Adrenal gland (tissue), 12 donors: Measurements from ENCODE around the gene SLC1A2. TPM values are rescaled to one million over a fixed set of nuclear protein-coding genes. Genes with fewer than 3 reads are reported as not detected.

Experiments
- DNase-seq, 7 donors: peaks; one replicate each; pipeline ENCODE4 v3.0.0-alpha.2; 2019 to 2020
- H3K27ac ChIP-seq, 5 donors: fragments of 200-600 bp; sonication (generic) in 4 of 5; 1 replicate in 3 of 5; 2 replicates in 2 of 5; pipeline versions ENCODE4 v1.5.1 to v1.8.0; 2016 to 2020; ENCODE audit warnings: mild to moderate bottlenecking in 1 of 5
- H3K27me3 ChIP-seq: fragments of 200-600 bp; 2 replicates; pipeline ENCODE4 v1.8.0; 2021
- H3K36me3 ChIP-seq, 2 donors: fragments of 200-600 bp; replicated peaks in 1 of 2; 1 replicate in 1 of 2; 2 replicates in 1 of 2; pipeline versions ENCODE4 v1.5.1 to v1.8.0; 2018 to 2022
- H3K4me1 ChIP-seq, 2 donors: fragments of 200-600 bp; replicated peaks in 1 of 2; 1 replicate in 1 of 2; 2 replicates in 1 of 2; pipeline versions ENCODE4 v1.5.1 to v1.8.0; 2018 to 2021
- H3K4me3 ChIP-seq, 4 donors: fragments of 200-600 bp; sonication (generic) in 3 of 4; one replicate each; pipeline ENCODE4 v1.5.1; 2016 to 2018
- H3K9me3 ChIP-seq, 3 donors: fragments of 200-600 bp; sonication (generic) in 1 of 3; replicated peaks in 1 of 3; 1 replicate in 2 of 3; 2 replicates in 1 of 3; pipeline versions ENCODE4 v1.5.1 to v1.8.0; 2016 to 2021
- CTCF ChIP-seq, 6 experiments: fragments of 450-650 bp in 4 of 6; fragments of 200-600 bp in 2 of 6; sonication (generic) in 1 of 6; IDR thresholded peaks; 1 replicate in 5 of 6; 2 replicates in 1 of 6; pipeline versions ENCODE4 v1.5.1 to v1.8.0; 2016 to 2021; ENCODE audit warnings: antibody characterized with exemption in 6 of 6, mild to moderate bottlenecking in 2 of 6, moderate library complexity in 1 of 6
- POLR2A ChIP-seq, 2 donors: fragments of 450-650 bp; IDR thresholded peaks; one replicate each; pipeline ENCODE4 v1.6.1; 2017; ENCODE audit warnings: antibody characterized with exemption in 2 of 2, mild to moderate bottlenecking in 2 of 2, moderate library complexity in 1 of 2
- WGBS, 4 donors: extraction: QIAGEN DNeasy Blood & Tissue Kit in 2 of 4; methylation state at CpG; one replicate each; pipeline versions ENCODE4 v1.1.5 to v1.1.7; 2013 to 2017; 5-methylcytosine and 5-hydroxymethylcytosine counted together
- intact Hi-C, 2 donors: fragments of 100-400 bp; cut with DNase I; formaldehyde crosslinking; loops; one replicate each; pipeline versions ENCODE4 v1.14.1 to v1.15.0; 2022 to 2023
- polyA plus RNA-seq, 3 donors: library from polyadenylated mRNA; stranded (reverse); fragments of 200-250 nt in 2 of 3; fragments of 350-450 nt in 1 of 3; fragmentation: Illumina TruSeq in 1 of 3; extraction: RNeasy Lipid Tissue Mini Kit (QIAGEN cat#74804) in 1 of 3; gene quantifications; one replicate each; pipeline ENCODE4 v1.2.3, GENCODE V29; 2013 to 2014
- total RNA-seq, 9 donors: library from RNA; depleted of rRNA in 4 of 9; stranded (reverse); fragments of >200 nt in 4 of 9; fragments of 120-200 nt in 1 of 9; fragmentation: NEBNext Ultra II Directional in 1 of 9; extraction: Animal tissue kit (Norgen Biotek cat#: 25700) in 1 of 9; gene quantifications; one replicate each; pipeline versions ENCODE4 v1.1.0 to v1.2.4, GENCODE V29; 2013 to 2023
- donor health status: healthy with polysubstance abuse.
- donor health status: Bipolar disorder and iron deficiency.
- donor health status: DM: yes; HTN: yes; CAD: no.
- donor health status: DM: no; HTN: no; CAD: no.
- donor health status: DM: no; HTN: no; CAD: no.
- donor health status: DM: yes; HTN: yes; CAD: no.

The SLC1A2 gene
- total and polyA plus RNA-seq, 12 donors = 1.4 to 517 (median 8.7) TPM

- Histone ChIP-seq H3K27me3 (no peaks in the 10 kb centered on the region), H3K36me3 (no peaks in the 10 kb centered on the region), H3K4me3 (no peak overlapping the region), H3K9me3 (no peaks in the 10 kb centered on the region), H3K4me1 (peaks cover 0 to 5% of the 10 kb centered on the region in 2 donors), H3K27ac (no peak overlapping the region)
- peak in 3 of 7 donors; percentile 21 to 35 (median 31) for DNase-seq
- WGBS, 4 donors = 71 to 84% (median 79%) methylated on average over 3 of the region's 3 CpGs
- intact Hi-C loops = no loop called here
- TF ChIP-seq CTCF (IDR thresholded peaks at IDR 0.05) (no peak), POLR2A (IDR thresholded peaks at IDR 0.05) (no peak)
These were observed 94.4 kb downstream of the SLC1A2 start for GRCh38 chr11:35324981-35325380.

GRCh38 chr11:35324183-35324886, 95.0 kb downstream of the SLC1A2 start:
- Histone ChIP-seq H3K27me3 (no peaks in the 10 kb centered on the region), H3K36me3 (no peaks in the 10 kb centered on the region), H3K27ac (no peak overlapping the region), H3K4me3 (no peak overlapping the region), H3K9me3 (no peaks in the 10 kb centered on the region), H3K4me1 (peaks cover 0 to 5% of the 10 kb centered on the region in 2 donors)
- intact Hi-C loops = no loop called here
- TF ChIP-seq CTCF (IDR thresholded peaks at IDR 0.05) (no peak), POLR2A (IDR thresholded peaks at IDR 0.05) (no peak)
- DNase-seq = no peak

GRCh38 chr11:35323076-35323868, 96.1 kb downstream of the SLC1A2 start:
- Histone ChIP-seq H3K4me1 (peaks cover 0 to 5% of the 10 kb centered on the region in 2 donors), H3K4me3 (no peak overlapping the region), H3K27ac (no peak overlapping the region), H3K36me3 (no peaks in the 10 kb centered on the region), H3K27me3 (no peaks in the 10 kb centered on the region), H3K9me3 (no peaks in the 10 kb centered on the region)
- no peak for DNase-seq
- TF ChIP-seq CTCF (IDR thresholded peaks at IDR 0.05) = no peak
- WGBS, 4 donors = 86 to 92% (median 89%) methylated on average over 9 of the region's 9 CpGs
- intact Hi-C loops = no loop called here

- no peak for DNase-seq
- TF ChIP-seq POLR2A (IDR thresholded peaks at IDR 0.05) = no peak
- TF ChIP-seq CTCF (IDR thresholded peaks at IDR 0.05) = no peak
- no peak overlapping the region for H3K4me3 ChIP-seq
- 76 to 93% (median 80%) methylated on average over 3 of the region's 3 CpGs for WGBS, 4 donors
- peaks cover 0 to 5% of the 10 kb centered on the region in 2 donors for H3K4me1 ChIP-seq
- no peaks in the 10 kb centered on the region for H3K9me3 ChIP-seq
- peak overlapping the region in 3 of 5 donors; percentile 10 to 64 (median 54) for H3K27ac ChIP-seq
- H3K36me3 ChIP-seq = no peaks in the 10 kb centered on the region
- H3K27me3 ChIP-seq = no peaks in the 10 kb centered on the region
- intact Hi-C loops = no loop called here
These were observed 96.9 kb downstream of the SLC1A2 start for GRCh38 chr11:35322318-35322979.
